Calu3 (cell line): ENCODE measurements around the gene AGBL4. TPM values are rescaled to one million over a fixed set of nuclear protein-coding genes. Genes with fewer than 3 reads are reported as not detected.

Experiments used
- BruUV-seq: library from RNA; stranded (reverse); fragments of 400-500 nt; replicated peaks from 2 replicates; lab custom pipeline; 2021; lab: Mats Ljungman, UMichigan
- CTCF ChIA-PET: fragments of 300-600 bp; sonication (Branson Sonifier 250); formaldehyde crosslinking; loops from one replicate; lab custom pipeline; 2022; ENCODE audit warnings: antibody characterized with exemption; lab: Charles Lee
- DNase-seq: peaks from one replicate; pipeline ENCODE4 v3.0.0; 2022
- H3K27ac Mint-ChIP-seq: one replicate; pipeline ENCODE4 v1.8.0; 2022; ENCODE audit warnings: mixed read lengths; ENCODE audit not compliant: unreplicated experiment
- H3K27me3 Mint-ChIP-seq: one replicate; pipeline ENCODE4 v1.8.0; 2022; ENCODE audit warnings: mixed read lengths; ENCODE audit not compliant: unreplicated experiment
- H3K36me3 Mint-ChIP-seq: one replicate; pipeline ENCODE4 v1.8.0; 2022; ENCODE audit warnings: mild to moderate bottlenecking, moderate library complexity, mixed read lengths; ENCODE audit not compliant: insufficient read depth, unreplicated experiment
- H3K4me1 Mint-ChIP-seq: one replicate; pipeline ENCODE4 v1.8.0; 2022; ENCODE audit warnings: mild to moderate bottlenecking, low read depth, mixed read lengths; ENCODE audit not compliant: unreplicated experiment
- H3K4me3 Mint-ChIP-seq: one replicate; pipeline ENCODE4 v1.8.0; 2022; ENCODE audit warnings: mild to moderate bottlenecking, low read depth, moderate library complexity, mixed read lengths; ENCODE audit not compliant: unreplicated experiment
- H3K9me3 Mint-ChIP-seq: one replicate; pipeline ENCODE4 v1.8.0; 2022; ENCODE audit warnings: low read depth, mixed read lengths; ENCODE audit not compliant: unreplicated experiment
- CTCF ChIP-seq: fragments of 200-600 bp; IDR thresholded peaks from one replicate; pipeline ENCODE4 v1.8.0; 2022; ENCODE audit warnings: antibody characterized with exemption; ENCODE audit not compliant: unreplicated experiment
- intact Hi-C: fragments of 100-400 bp; cut with micrococcal nuclease; formaldehyde crosslinking; loops from one replicate; pipeline ENCODE4 v1.10.0; 2022; ENCODE audit not compliant: unreplicated experiment
- total RNA-seq: library from RNA; stranded (reverse); gene quantifications from 2 replicates; pipeline ENCODE4 v1.2.3, GENCODE V29; 2022

AGBL4 gene
- total RNA-seq, 1 experiment from 2014 or later = not detected

- TF ChIP-seq CTCF = no peak
- CTCF ChIA-PET = no interaction called here
- BruUV-seq = no TSS peak
- Mint-ChIP-seq H3K4me3 (no peak overlapping the region), H3K36me3 (no peaks in the 10 kb centered on the region), H3K4me1 (no peaks in the 10 kb centered on the region), H3K9me3 (no peaks in the 10 kb centered on the region), H3K27me3 (peaks cover 62% of the 10 kb centered on the region), H3K27ac (no peak overlapping the region)
- DNase-seq = no peak
- intact Hi-C loops = no loop called here
Observed at GRCh38 chr1:48619539-48619938, 1404.2 kb downstream of the AGBL4 start.

GRCh38 chr1:48617252-48617651 is 1406.5 kb downstream of the AGBL4 start:
- Mint-ChIP-seq H3K27ac (no peak overlapping the region), H3K27me3 (peaks cover 47% of the 10 kb centered on the region), H3K9me3 (no peaks in the 10 kb centered on the region), H3K4me3 (no peak overlapping the region), H3K4me1 (no peaks in the 10 kb centered on the region), H3K36me3 (no peaks in the 10 kb centered on the region)
- DNase-seq = no peak
- CTCF ChIA-PET = no interaction called here
- no TSS peak for BruUV-seq
- intact Hi-C loops = no loop called here
- TF ChIP-seq CTCF = no peak

- Mint-ChIP-seq H3K27me3 (peaks cover 47% of the 10 kb centered on the region), H3K36me3 (no peaks in the 10 kb centered on the region), H3K4me3 (no peak overlapping the region), H3K9me3 (no peaks in the 10 kb centered on the region), H3K4me1 (no peaks in the 10 kb centered on the region), H3K27ac (no peak overlapping the region)
- BruUV-seq = no TSS peak
- TF ChIP-seq CTCF = no peak
- intact Hi-C loops = no loop called here
- no peak for DNase-seq
- CTCF ChIA-PET = no interaction called here
Observed at GRCh38 chr1:48616710-48617109, 1407.0 kb downstream of the AGBL4 start.

- Mint-ChIP-seq H3K36me3 (no peaks in the 10 kb centered on the region), H3K9me3 (no peaks in the 10 kb centered on the region), H3K27me3 (peaks cover 7% of the 10 kb centered on the region), H3K4me3 (no peak overlapping the region), H3K4me1 (no peaks in the 10 kb centered on the region), H3K27ac (no peak overlapping the region)
- intact Hi-C loops = no loop called here
- no peak for DNase-seq
- BruUV-seq = no TSS peak
- TF ChIP-seq CTCF = no peak
- CTCF ChIA-PET = no interaction called here
Observed at GRCh38 chr1:48611841-48612240, 1411.9 kb downstream of the AGBL4 start.
